DMS153 treated with DMSO at 0.1 percent for 48 hours (cell line): ENCODE measurements around the gene MTF2.
"Not testable (repeated sequence)": the region's sequence is repeated elsewhere in the genome, so short reads cannot be mapped to it uniquely, and the experiment has no call there.

Experiments
- DNase-seq: peaks from one replicate; lab custom pipeline; 2025; ENCODE audit not compliant: unreplicated experiment; lab: John Stamatoyannopoulos, UW

MTF2 gene

GRCh38 chr1:93140106-93140505 is 61.0 kb downstream of the MTF2 start:
- no peak for DNase-seq

GRCh38 chr1:93142161-93142560 is 63.1 kb downstream of the MTF2 start:
- DNase-seq, result no peak

GRCh38 chr1:93143136-93143535 is 64.1 kb downstream of the MTF2 start:
- no peak for DNase-seq

GRCh38 chr1:93143769-93144168 is 64.7 kb downstream of the MTF2 start:
- no peak for DNase-seq

GRCh38 chr1:93148001-93148400 is 68.9 kb downstream of the MTF2 start:
- no peak for DNase-seq

- DNase-seq, result no peak
Measured at GRCh38 chr1:93150729-93151128, 71.6 kb downstream of the MTF2 start.

- DNase-seq, result no peak
Measured at GRCh38 chr1:93151474-93151873, 72.4 kb downstream of the MTF2 start.

- no peak for DNase-seq
Measured at GRCh38 chr1:93152835-93153234, 73.8 kb downstream of the MTF2 start.

- DNase-seq, result no peak
Measured at GRCh38 chr1:93154898-93155297, 75.8 kb downstream of the MTF2 start.

GRCh38 chr1:93155335-93155734 is 76.3 kb downstream of the MTF2 start:
- no peak for DNase-seq

GRCh38 chr1:93159337-93159736 is 80.3 kb downstream of the MTF2 start:
- no peak for DNase-seq

GRCh38 chr1:93163314-93163713 is 84.2 kb downstream of the MTF2 start:
- DNase-seq, result not testable (repeated sequence)

- no peak for DNase-seq
Measured at GRCh38 chr1:93164816-93165215, 85.7 kb downstream of the MTF2 start.

- not testable (repeated sequence) for DNase-seq
Measured at GRCh38 chr1:93165895-93166294, 86.8 kb downstream of the MTF2 start.

- DNase-seq, result no peak
Measured at GRCh38 chr1:93167006-93167405, 87.9 kb downstream of the MTF2 start.

- not testable (repeated sequence) for DNase-seq
Measured at GRCh38 chr1:93170141-93170678, 91.1 kb downstream of the MTF2 start.

- DNase-seq, result no peak
Measured at GRCh38 chr1:93171549-93172034, 92.5 kb downstream of the MTF2 start.

GRCh38 chr1:93172778-93173177 is 93.7 kb downstream of the MTF2 start:
- no peak for DNase-seq

- not testable (repeated sequence) for DNase-seq
Measured at GRCh38 chr1:93174638-93175037, 95.6 kb downstream of the MTF2 start.

- DNase-seq, result no peak
Measured at GRCh38 chr1:93177991-93178390, 98.9 kb downstream of the MTF2 start.

- DNase-seq, result no peak
Measured at GRCh38 chr1:93178418-93178817, 99.3 kb downstream of the MTF2 start.

- peak; percentile 94 for DNase-seq
Measured at GRCh38 chr1:93179886-93180722, 101.0 kb downstream of the MTF2 start, which contains the start of gene TMED5. Gene TMED5 (minus strand): TSS chr1:93180413. CDS start chr1:93180242, 171 bp downstream.
